Epidermal melanocyte (primary cell): ENCODE results near the gene SEMA7A.
A peak's percentile ranks its signal among the peaks of the same experiment; 100 is the strongest.

Experiments used
- DNase-seq: peaks from one replicate; pipeline ENCODE4 v3.0.0; 2011; ENCODE audit warnings: low spot score; ENCODE audit not compliant: insufficient read length

Gene SEMA7A

DNA sequence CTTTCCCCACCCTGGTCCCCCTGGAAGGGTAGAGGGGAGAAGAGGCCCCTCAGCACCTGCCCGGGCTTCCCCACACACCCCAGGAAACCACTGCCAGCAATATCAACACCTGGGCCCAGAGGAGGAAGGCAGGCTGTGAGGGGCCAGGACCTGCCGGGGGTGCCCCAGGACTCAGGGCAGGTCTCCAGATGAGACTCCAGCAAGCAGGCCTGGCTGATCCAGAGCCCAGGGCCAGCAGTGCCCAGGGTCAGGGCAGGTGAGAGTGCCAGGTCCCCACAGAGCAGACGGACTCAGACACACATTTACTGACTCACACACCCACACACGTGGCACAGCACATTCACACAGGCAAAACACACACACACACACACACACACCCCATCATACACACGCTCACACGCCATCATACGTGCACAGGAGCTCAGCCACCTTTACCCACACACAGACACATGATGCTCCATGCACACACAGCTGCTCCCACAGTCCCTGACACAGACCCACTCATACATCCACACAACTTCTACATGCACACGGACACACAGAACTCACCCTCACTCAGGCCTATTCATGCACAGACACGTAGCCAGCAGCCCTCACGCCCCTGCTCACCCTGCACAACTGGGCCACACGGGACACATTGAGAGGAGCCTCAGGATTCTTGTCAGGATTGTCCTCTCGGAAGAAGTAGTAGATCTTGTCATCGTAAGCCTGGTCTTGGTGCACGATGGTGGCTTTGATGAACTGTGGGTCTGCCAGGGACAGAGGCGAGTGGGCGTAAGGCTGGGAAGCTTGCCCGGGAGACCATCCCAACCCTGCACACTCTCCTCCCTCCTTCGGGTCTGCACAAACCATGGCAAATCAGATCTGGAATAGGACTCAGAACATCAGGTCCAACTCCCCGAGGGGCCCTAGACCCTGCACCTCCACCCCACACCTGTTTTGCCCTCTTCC lies 17.5 kb downstream of the SEMA7A start:
- no peak for DNase-seq

DNA sequence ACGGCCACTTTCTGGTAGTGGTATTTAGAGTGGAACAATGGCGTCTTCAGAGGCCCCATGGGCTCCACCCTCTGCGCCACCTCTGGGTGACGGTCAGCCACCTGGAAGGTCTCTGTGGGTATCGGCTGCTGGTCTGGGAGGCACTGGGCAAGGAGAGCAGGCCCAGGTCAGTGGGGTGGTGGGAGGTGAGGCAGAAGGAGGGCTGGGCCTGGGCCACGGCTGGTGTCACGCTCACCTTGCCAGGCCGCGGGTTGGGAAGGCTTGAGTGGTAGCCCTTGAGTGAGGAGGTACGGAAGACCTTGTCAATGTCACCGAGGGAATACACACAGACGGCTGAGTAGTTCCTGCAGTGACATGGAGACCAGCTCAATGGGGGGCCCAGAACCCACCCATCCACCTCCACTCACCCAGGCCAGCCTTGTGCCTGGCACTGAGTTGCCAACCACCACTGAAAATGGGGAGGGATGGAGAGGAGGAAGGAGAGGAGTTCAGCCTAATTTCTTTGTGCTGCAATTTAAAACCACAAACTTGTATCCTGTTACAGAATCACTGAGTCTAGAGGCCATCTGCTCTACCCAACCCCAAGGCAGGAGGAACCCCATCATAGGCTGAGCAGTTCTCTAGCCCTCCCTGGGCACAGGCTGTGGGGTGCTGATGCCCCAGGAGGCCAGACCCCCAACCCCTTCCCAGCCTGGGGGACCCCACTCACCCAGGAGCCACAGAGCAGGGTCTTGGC lies 19.0 kb downstream of the SEMA7A start:
- no peak for DNase-seq

DNA sequence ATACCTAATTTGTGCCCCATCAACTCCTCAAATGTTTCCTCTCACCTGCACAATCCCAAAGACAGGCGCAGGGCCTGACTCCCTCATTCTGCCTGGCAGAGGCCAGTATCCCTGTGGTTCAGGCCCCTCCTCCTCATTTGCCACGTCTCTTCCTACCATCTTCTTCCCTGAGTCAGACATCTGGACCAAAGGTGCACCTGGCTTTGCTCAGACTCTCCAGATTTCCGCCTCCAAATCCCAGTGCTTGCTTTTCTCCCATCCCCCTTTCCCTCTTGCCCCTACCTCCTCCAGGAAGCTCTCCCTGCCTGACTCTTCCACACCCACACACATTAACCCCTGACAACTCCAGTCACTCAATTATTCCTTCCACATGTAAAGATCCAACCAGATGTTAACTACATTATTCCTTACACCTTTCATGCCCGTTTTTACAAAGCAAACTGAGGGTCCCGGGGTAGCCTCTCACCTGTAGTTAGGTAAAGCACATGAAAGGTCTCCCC lies 19.6 kb downstream of the SEMA7A start:
- DNase-seq = no peak

DNA sequence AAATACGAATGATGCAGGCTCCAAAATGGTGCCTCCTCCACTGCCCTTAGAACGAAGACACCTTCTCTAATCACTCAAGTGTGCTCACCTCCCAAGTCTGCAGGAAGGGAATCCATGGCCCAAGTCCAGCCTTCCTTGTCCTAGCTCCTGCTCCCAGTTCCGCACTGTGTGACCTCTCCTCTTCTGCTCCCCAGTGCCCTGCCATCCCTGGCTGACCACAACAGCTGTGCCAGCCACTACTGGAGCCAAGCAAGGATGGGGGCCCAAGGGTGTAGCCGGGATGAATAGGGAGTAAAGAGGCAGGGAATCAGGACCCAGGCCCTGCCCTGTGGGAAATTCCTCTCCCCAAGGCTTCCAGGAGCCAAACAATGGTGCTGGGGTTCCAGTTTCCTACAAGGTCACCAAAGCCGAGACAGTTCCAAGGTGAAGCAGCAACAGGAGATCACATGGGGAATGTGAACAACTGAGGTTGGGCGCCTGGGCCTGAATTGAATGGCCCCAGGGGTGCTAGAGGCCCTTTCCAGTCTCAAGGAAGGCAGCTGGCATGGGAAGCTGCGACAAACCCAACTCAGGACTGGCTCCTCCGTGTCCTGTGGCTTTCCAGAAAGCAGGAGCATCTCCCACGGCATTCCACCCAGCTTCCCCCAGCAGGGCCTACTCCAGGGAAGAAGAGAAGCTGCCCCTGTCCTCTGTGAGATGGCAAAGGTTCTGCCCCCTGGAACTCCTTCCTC lies 20.2 kb downstream of the SEMA7A start:
- no peak for DNase-seq

DNA sequence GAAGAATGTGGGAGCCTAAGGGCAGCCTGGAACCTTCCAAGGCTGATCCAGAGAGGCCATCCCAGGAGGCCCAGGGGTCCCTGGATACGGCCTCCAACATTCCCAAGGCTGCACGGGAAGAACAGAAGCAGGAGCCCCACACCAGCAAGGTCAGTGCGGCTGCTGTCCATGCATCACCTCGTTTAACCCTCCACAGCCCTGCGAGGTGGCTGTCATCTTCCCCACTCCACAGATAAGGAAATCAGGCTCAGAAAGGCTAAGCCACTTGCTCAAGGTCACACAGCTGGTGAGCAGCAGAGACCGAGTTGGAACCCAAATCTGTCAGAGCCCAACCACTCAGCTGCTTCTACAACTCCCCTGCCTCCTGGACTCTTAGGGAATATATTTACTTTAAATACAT lies 21.6 kb downstream of the SEMA7A start:
- no peak for DNase-seq

DNA sequence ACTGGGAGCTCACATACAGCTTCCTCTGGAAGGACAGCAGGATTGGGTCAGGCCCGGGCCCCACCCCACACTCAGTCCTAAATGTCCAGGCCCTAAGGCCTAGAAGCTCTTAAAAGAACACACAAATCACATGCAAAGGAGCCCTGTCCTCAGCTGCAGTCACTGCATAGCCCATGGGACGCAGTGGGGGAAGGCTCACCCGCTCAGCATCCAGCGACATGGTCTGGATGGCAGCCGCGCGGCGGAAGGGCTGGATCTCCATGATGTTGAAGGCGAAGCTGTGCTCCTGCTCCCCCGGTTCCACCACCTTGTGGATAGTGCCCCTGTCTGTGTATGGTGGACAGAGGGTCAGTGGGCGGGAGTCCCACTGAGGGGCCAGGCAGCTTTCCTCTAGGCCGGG lies 22.1 kb downstream of the SEMA7A start:
- DNase-seq = no peak

DNA sequence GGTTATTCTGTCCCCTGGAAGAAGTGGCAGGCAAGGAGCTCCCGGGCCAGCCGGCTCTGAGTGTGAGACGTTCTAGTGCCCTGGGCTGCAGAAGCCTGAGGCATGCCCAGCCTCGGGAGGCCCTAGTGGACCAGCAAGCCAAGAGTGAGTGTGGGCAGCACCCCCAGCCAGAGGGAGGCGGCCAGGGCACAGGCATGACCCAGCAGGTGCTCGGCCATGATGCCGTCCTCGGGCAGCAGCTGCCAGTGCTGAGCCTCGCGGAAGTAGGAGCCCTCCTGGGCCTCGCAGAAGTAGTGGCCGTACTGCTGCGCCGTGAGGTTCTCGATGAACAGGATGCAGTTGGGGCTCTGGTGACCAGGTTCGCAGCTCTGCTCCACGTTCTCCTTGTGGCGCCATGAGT lies 23.3 kb downstream of the SEMA7A start:
- no peak for DNase-seq

DNA sequence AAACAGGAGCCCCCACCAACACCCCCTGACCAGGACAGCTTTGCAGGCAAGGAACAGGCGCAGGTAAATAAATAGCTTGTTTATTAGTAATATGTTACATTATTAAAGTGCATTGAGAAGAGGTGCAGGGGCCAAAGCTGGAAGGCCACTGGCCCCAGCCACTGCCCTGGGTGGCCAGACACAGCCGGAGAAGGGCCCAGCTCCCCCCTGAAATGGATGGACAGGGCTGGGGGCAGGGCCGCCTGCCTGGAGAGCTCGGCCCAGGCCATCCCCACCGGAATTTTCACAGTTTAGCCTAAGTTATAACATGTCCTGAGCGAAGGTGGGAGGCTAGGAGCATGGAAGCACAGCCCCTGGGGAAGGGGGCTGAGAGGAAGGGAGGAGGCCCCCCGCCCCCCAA lies 24.5 kb downstream of the SEMA7A start:
- DNase-seq = no peak

DNA sequence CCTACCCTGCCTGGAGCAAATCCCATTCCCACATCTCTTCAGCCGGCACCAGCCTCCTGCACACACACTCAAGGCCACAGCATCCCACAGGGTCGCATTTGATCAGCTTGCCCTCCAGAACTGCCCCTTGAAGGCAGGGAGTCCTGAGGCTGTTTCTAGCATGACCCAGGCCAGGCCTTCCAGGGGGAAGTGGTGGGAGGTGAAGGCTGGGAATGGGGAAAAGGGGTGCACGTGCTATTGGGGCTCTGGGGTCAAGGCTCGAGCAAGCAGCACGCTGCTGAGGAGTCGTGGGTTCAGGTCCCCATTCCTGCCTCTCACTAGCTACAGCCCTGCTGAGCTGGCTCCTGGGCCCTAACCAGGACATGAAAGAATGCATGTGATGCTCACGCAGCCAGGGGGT lies 24.9 kb downstream of the SEMA7A start:
- no peak for DNase-seq

DNA sequence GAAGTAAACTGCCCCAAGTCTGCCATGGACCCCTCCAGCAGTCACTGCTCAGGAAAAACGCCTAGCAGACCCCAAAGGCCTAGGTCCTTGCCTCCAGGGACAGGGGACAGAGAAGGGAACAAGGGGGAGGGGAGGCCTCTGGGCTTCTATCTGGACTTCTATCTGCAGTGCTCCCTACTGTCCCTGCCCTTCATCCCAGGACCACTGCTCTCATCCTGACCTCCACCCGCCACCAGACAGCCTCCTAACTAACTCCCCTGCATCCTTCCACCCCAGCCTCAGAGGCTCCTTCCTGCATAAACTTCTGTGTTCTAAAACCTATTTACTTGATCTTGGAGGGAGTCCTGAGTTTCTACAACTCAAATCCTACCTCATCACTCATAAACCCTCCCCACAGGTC lies 25.4 kb downstream of the SEMA7A start:
- DNase-seq = no peak

DNA sequence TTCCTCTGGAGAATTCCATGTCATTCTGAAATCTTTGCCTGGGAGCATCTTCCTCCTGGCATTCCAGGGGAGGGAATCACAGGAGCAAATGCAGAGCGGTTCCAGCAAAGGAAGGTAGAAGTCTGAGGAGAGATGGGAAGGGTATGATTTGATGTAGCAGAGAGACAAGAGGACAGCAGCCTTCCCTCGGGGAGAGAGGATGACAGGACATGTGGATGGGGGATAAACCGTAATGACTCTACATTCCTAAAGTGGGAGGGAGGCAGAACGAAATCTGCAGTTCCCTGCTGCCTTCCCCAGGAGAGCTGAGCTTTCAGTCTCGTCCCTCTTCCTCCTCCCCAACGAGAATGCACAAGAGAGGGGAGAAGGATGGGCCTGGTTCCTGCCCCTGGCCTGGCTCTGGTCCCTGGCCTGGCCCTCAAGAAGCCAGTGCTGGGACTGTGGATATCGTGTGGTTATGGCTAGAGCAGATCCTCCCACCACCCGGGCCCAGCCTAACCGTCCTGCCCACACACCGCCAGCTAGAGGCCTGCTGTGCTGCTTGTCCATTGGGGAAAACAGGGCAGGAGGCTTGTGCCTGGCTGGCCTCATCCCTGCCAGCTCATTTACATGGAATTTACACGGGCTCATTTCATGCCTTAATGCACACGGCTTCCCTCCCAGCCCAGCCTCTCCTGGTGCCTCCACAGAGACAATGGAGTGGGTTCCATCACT lies 26.6 kb downstream of the SEMA7A start:
- DNase-seq = peak; percentile 88

DNA sequence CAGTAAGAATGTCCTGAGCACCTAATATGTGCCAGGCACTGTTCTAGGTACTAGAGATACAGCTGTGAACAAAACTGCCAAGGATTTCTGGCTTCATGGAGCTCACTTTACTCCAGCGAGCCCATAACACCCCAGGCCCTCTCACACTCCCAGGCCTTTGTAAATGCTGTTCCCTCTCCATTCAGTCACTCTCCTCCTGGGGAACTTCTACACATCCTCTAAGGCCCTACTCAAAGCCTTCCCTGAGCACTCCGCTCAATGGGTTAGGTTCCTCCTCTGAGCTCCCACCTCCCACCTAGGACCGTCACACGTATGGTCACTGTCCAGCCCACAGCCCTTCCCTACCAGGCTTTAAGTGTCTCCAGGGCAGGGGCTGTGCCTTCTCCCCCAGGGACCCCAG lies 27.2 kb downstream of the SEMA7A start:
- DNase-seq = no peak

DNA sequence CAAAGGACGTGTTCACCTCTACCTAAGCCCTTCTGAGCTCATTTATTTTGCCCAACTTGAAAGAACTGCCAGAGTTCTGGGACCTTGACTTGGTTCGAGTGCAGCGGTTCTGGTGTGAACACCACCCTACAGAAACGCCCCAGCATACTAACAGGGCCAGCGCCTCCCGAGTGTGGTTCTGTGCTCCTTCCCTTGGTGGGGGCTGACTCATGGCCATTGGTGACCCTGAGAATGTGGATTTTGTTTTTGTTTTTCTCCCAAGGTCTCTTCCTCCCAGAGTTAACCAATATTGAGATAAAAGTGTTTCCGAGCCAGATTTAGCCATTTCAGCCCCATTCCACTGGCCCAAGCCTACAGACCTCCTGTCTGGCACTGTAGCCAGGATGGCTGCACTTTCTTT lies 27.9 kb downstream of the SEMA7A start:
- no peak for DNase-seq

DNA sequence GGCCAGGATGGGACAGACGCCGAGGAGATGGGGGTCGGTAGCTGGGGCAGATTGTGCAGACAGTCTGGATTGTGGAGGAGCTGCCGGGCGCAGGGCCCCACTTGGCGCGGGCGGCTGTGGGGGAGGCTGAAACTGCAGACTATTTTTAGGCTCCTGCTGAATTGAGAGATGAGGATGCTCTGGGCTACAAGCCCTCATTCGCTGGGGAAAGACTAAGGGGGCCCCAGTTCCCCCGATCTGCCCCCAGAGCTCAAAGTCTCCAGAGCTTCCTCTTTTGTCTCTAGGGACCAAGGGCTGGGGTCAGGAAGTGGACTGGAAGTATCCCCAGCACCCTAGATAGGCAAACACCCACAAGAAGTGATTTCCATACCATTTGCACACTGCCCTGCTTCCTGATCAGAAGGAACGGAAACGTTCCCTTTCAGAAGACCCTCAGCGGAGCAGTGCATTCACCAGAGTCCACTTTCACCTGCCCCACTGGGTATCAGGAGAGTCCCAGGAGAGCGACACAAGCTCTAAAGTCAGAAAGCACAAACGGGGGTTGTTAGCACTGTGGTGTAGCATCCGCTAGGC lies 29.7 kb downstream of the SEMA7A start:
- no peak for DNase-seq

DNA sequence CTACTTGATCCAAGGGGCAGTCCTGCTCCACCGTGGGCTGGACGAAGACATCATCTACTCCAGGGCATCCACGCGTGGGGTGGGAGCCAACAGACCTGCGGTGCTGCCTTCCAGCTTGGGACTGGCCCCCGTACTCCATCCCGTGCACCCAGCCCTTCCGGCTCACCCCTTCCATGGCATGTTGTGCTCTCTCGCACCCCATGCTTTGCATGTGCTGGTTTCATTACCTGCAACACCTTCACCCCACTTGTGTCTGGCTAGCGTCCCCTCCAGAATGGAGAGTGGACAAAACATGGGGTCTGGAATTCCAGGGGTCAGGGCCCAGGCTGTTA lies 30.2 kb downstream of the SEMA7A start:
- DNase-seq = no peak

DNA sequence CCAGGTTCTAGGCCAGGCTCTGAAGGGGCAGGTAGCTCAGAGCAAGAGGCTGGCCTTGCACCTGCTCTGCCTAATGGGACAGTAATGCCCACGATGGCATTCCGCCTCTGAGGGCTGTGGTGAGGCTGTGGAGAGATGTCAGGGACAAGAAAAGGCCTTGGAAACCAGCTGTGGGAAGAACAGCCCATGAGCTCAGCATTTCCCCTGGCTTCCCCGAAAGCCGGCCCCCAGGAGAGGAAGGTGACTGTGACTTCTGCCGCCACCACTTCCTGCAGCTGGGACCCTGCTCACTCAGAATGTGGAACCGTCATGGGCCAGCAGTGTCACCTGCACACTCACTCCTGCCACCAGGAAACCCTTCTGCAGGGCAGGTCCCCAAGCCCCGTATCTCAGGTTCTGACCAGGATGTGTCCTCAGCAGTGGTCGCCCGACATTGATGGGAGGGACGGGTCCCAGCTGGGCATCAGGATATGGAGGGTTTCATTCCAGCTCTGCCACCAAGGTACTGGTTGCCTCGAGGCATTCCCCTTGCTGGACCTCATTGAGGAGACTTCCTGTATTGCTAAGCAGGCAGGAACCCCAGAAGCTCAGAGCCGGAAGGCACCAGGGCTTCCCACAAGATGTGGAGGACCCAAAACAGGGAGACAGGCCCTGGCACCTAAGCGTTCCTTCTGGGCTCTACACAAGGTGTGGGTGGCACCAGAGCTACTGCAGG lies 30.7 kb downstream of the SEMA7A start:
- no peak for DNase-seq

DNA sequence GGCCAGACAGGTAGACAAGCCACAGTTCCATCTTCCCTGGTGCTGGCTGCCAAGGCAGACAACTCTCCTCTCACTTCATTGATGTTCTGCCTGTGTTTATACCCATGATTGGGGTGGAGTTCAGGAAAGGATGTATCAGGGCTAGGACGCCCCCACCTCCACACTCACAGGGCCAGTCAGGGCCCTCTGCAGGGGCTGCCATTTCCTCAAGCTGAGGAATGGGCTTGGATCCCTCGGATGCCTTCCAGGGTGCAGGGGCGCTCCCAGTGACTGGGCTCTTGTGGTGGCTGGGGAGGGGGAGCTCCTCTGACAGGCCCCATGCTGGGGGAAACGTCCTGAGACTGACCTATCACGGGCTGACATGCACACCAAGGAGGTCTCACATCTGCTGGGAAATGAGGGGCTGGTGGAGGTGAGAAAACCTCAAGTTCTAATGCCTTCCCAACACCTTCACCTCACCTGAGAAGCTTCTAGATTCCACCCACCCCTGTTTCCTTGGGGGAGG lies 31.4 kb downstream of the SEMA7A start:
- no peak for DNase-seq

DNA sequence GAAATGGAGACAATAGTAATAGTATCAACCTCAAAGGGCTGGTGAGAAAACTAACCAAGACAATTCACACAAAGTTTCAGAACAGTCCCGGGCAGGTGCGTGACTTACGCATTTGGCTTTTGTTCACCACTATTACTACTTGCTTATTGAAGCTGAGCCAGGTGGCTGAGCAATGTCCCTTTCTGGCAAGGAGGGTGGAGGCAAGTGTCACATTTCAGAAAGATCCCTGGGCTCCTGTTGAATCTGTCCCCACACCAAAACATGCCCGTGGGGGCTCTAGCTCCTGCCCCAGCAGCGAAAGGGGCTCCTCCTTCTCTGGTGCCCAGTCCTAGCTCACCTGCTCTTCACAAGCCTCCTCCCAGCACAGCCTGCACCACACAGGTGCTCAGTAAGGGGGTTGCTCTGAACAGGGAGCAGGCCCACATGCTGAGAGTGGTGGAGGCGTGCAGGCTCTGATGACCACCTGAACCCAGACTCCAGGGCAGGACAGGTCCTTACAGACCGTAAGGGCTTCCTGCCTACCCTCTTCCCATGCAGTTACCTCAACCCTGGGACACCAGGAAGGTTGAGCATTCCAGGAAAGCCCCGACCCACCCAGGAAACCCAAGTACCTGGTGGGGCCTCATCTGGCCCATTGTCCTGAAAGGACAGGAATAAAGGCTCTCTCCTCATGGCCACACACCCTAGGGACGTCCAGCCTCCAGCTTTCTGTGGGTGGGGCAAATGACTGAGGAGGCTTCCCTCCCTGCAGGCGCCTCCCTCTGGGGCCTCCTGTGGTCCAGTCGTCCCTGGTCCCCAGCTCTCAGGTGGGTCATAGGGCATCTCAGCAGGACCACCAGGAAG lies 32.6 kb downstream of the SEMA7A start:
- DNase-seq = no peak

DNA sequence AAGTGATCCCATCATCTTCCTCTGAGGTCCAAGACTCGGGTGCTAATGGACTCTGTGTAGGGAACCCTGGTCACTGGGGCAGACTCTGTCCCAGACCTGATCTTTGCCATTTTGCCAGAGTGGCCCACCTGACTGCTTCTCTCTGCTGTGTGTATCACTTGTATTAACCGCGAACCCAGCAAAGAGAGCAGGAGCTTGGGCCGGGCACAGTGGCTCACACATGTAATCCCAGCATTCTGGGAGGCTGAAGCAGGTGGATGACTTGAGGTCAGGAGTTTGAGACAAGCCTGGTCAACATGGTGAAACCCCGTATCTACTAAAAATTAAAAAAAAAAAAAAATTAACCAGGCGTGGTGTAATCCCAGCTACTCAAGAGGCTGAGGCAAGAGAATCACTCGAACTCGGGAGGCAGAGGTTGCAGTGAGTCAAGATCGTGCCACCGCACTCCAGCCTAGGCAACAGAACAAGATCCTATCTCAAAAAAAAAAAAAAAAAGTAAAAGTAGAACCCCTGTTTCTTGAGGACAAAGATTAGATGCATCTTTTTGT lies 33.4 kb downstream of the SEMA7A start:
- DNase-seq = no peak
